Upper lobe of left lung (tissue), 4 donors: Measurements from ENCODE around the gene PPP6R3.

Source experiments
- CTCF ChIP-seq, 6 experiments: fragments of 450-650 bp in 4 of 6; fragments of 200-600 bp in 2 of 6; sonication (generic) in 2 of 6; IDR thresholded peaks; one replicate each; pipeline ENCODE4 v1.5.1; 2016 to 2019; ENCODE audit warnings: antibody characterized with exemption in 6 of 6
- EP300 ChIP-seq, 4 donors: sonication (generic); formaldehyde crosslinking; IDR thresholded peaks; one replicate each; pipeline ENCODE4 v1.5.1; 2017; ENCODE audit warnings: antibody characterized with exemption in 4 of 4, control low read depth in 2 of 4
- POLR2A ChIP-seq, 4 donors: fragments of 450-650 bp; IDR thresholded peaks; one replicate each; pipeline ENCODE4 v1.5.1; 2016 to 2017; ENCODE audit warnings: antibody characterized with exemption in 4 of 4, mild to moderate bottlenecking in 2 of 4
- POLR2AphosphoS5 ChIP-seq, 2 donors: sonication (generic); formaldehyde crosslinking; IDR thresholded peaks; one replicate each; pipeline ENCODE4 v1.5.1; 2017; ENCODE audit warnings: antibody characterized with exemption in 2 of 2

GRCh38 chr11:68436985-68437926 lies 23.3 kb upstream of the PPP6R3 start:
- TF ChIP-seq CTCF (IDR thresholded peaks at IDR 0.05) (no peak), POLR2A (IDR thresholded peaks at IDR 0.05) (no peak), EP300 (IDR thresholded peaks at IDR 0.05) (no peak), POLR2AphosphoS5 (IDR thresholded peaks at IDR 0.05) (no peak)
